HEK293 (cell line): ENCODE measurements around the gene MICAL3.
"Not testable (repeated sequence)": the region's sequence is repeated elsewhere in the genome, so short reads cannot be mapped to it uniquely, and the experiment has no call there.

Experiments
- CTCF ChIA-PET: fragments of 350-600 bp; formaldehyde crosslinking; extraction: SDS; loops from one replicate; lab custom pipeline; 2021; ENCODE audit warnings: antibody characterized with exemption; lab: Yijun Ruan, JAX
- POLR2A ChIA-PET: fragments of 300-600 bp; formaldehyde crosslinking; extraction: SDS; loops from one replicate; lab custom pipeline; 2020; ENCODE audit warnings: antibody characterized with exemption, inconsistent platforms; lab: Yijun Ruan, JAX
- H3K27ac ChIP-seq: fragments of 200-500 bp; sonication (Bioruptor generic); 2 replicates; pipeline ENCODE4 v1.5.1; 2014; ENCODE audit warnings: low read depth, low read length, control low read depth, inconsistent platforms; ENCODE audit errors: extremely low read depth
- H3K36me3 ChIP-seq, 2 experiments: fragments of 200-500 bp in 1 of 2; sonication (Bioruptor generic) in 1 of 2; 1 replicate in 1 of 2; 2 replicates in 1 of 2; pipeline ENCODE4 v1.5.1; 2014 to 2017; ENCODE audit warnings: inconsistent platforms in 2 of 2, low read length in 2 of 2; ENCODE audit not compliant: control insufficient read depth in 2 of 2, insufficient read depth in 1 of 2
- H3K4me1 ChIP-seq: fragments of 200-500 bp; sonication (Bioruptor generic); 2 replicates; pipeline ENCODE4 v1.5.1; 2014; ENCODE audit warnings: mild to moderate bottlenecking, low read length, inconsistent platforms; ENCODE audit not compliant: control insufficient read depth, insufficient read depth
- H3K4me3 ChIP-seq: 2 replicates; pipeline ENCODE4 v1.5.1; 2011; ENCODE audit warnings: low read depth, mild to moderate bottlenecking, control low read depth, low read length, moderate library complexity
- H3K9me3 ChIP-seq: fragments of 200-500 bp; sonication (Bioruptor generic); 2 replicates; pipeline ENCODE4 v1.5.1; 2014; ENCODE audit warnings: low read depth, low read length, inconsistent platforms; ENCODE audit not compliant: control insufficient read depth, insufficient read depth
- IKZF3 ChIP-seq: fragments of 450-650 bp; IDR thresholded peaks from 2 replicates; pipeline ENCODE4 v1.5.0; 2018; ENCODE audit warnings: missing biosample characterization, mild to moderate bottlenecking, missing genetic modification characterization, moderate library complexity
- PBX3 ChIP-seq: sonication (generic); formaldehyde crosslinking; IDR thresholded peaks from 2 replicates; pipeline ENCODE4 v1.8.1; 2022; ENCODE audit warnings: mild to moderate bottlenecking, moderate library complexity, missing genetic modification reagents
- RBAK ChIP-seq: fragments of 450-650 bp; formaldehyde crosslinking; IDR thresholded peaks from 2 replicates; pipeline ENCODE4 v1.5.1; 2016; ENCODE audit warnings: missing biosample characterization, missing genetic modification characterization
- YY1 ChIP-seq: fragments of 450-650 bp; formaldehyde crosslinking; IDR thresholded peaks from 2 replicates; pipeline ENCODE4 v1.5.1; 2018; ENCODE audit warnings: missing biosample characterization, missing genetic modification characterization
- ZNF132 ChIP-seq: fragments of 450-650 bp; formaldehyde crosslinking; IDR thresholded peaks from 2 replicates; pipeline ENCODE4 v1.5.1; 2017; ENCODE audit warnings: missing biosample characterization, missing genetic modification characterization, borderline replicate concordance
- ZNF140 ChIP-seq: fragments of 450-650 bp; formaldehyde crosslinking; IDR thresholded peaks from 2 replicates; pipeline ENCODE4 v1.5.1; 2016; ENCODE audit warnings: missing biosample characterization, missing genetic modification characterization
- ZNF16 ChIP-seq: fragments of 450-650 bp; formaldehyde crosslinking; IDR thresholded peaks from 2 replicates; pipeline ENCODE4 v1.5.1; 2016; ENCODE audit warnings: low read depth, missing biosample characterization, missing genetic modification characterization
- ZNF18 ChIP-seq: fragments of 450-650 bp; formaldehyde crosslinking; IDR thresholded peaks from 2 replicates; pipeline ENCODE4 v1.5.1; 2016; ENCODE audit warnings: missing biosample characterization, missing genetic modification characterization
- ZNF223 ChIP-seq: fragments of 450-650 bp; formaldehyde crosslinking; IDR thresholded peaks from 2 replicates; pipeline ENCODE4 v1.5.1; 2016; ENCODE audit warnings: missing biosample characterization, missing genetic modification characterization
- ZNF24 ChIP-seq: fragments of 450-650 bp; formaldehyde crosslinking; IDR thresholded peaks from 2 replicates; pipeline ENCODE4 v1.5.1; 2016; ENCODE audit warnings: missing biosample characterization, missing genetic modification characterization
- ZNF350 ChIP-seq: fragments of 450-650 bp; formaldehyde crosslinking; IDR thresholded peaks from 2 replicates; pipeline ENCODE4 v1.5.0; 2017; ENCODE audit warnings: missing biosample characterization, mild to moderate bottlenecking, missing genetic modification characterization
- ZNF416 ChIP-seq: fragments of 450-650 bp; formaldehyde crosslinking; IDR thresholded peaks from 2 replicates; pipeline ENCODE4 v1.5.1; 2016; ENCODE audit warnings: missing biosample characterization, missing genetic modification characterization
- ZNF433 ChIP-seq: fragments of 450-650 bp; formaldehyde crosslinking; IDR thresholded peaks from 2 replicates; pipeline ENCODE4 v1.5.1; 2016; ENCODE audit warnings: missing biosample characterization, missing genetic modification characterization, low read depth
- ZNF488 ChIP-seq: fragments of 450-650 bp; formaldehyde crosslinking; IDR thresholded peaks from 2 replicates; pipeline ENCODE4 v1.5.1; 2016; ENCODE audit warnings: missing biosample characterization, missing genetic modification characterization
- ZNF521 ChIP-seq: fragments of 450-650 bp; formaldehyde crosslinking; IDR thresholded peaks from 2 replicates; pipeline ENCODE4 v1.5.1; 2017; ENCODE audit warnings: missing biosample characterization, mild to moderate bottlenecking, missing genetic modification characterization
- ZNF558 ChIP-seq: fragments of 450-650 bp; formaldehyde crosslinking; IDR thresholded peaks from 2 replicates; pipeline ENCODE4 v1.5.1; 2016; ENCODE audit warnings: missing biosample characterization, missing genetic modification characterization
- ZNF645 ChIP-seq: fragments of 450-650 bp; formaldehyde crosslinking; IDR thresholded peaks from 2 replicates; pipeline ENCODE4; 2016; ENCODE audit warnings: missing biosample characterization, missing genetic modification characterization
- ZNF747 ChIP-seq: fragments of 450-650 bp; formaldehyde crosslinking; IDR thresholded peaks from 2 replicates; pipeline ENCODE4 v1.5.1; 2016; ENCODE audit warnings: missing biosample characterization, missing genetic modification characterization
- ZNF792 ChIP-seq: fragments of 450-650 bp; formaldehyde crosslinking; IDR thresholded peaks from 2 replicates; pipeline ENCODE4 v1.5.1; 2016; ENCODE audit warnings: missing biosample characterization, missing genetic modification characterization
- ZSCAN30 ChIP-seq: fragments of 450-650 bp; IDR thresholded peaks from 2 replicates; pipeline ENCODE4 v1.5.1; 2018; ENCODE audit warnings: missing biosample characterization, mild to moderate bottlenecking, missing genetic modification characterization, moderate library complexity

Gene MICAL3

GRCh38 chr22:17938484-17938924 is 85.9 kb downstream of the MICAL3 start:
- no peaks in the 10 kb centered on the region for H3K9me3 ChIP-seq
- ChIA-PET CTCF (interaction anchor here (1.0 to 1.2 kb wide), 2 partner anchors 108 to 138 kb away, joined by 3 to 5 read pairs; no protein-coding TSS in a partner anchor), POLR2A (no interaction called here)
- no peak overlapping the region for H3K27ac ChIP-seq
- peaks cover 0 to 2% of the 10 kb centered on the region in 2 experiments; a peak in 1 of 3 replicates for H3K36me3 ChIP-seq
- TF ChIP-seq ZNF140 (tag by site-specific recombination) (no peak), ZNF132 (tag by site-specific recombination) (no peak), ZNF18 (no peak), ZNF792 (tag by site-specific recombination) (no peak), ZNF24 (tag by site-specific recombination) (no peak), PBX3 (CRISPR knock-in tag) (no peak), ZNF488 (tag by site-specific recombination) (no peak), YY1 (tag by site-specific recombination) (no peak), ZSCAN30 (tag by site-specific recombination) (no peak), ZNF645 (tag by site-specific recombination) (no peak), ZNF521 (tag by site-specific recombination) (no peak), ZNF558 (tag by site-specific recombination) (no peak), ZNF223 (no peak), ZNF747 (tag by site-specific recombination) (no peak), ZNF416 (no peak), ZNF16 (no peak), ZNF433 (tag by site-specific recombination) (no peak), ZNF350 (tag by site-specific recombination) (no peak), RBAK (tag by site-specific recombination) (no peak), IKZF3 (tag by site-specific recombination) (no peak)
- H3K4me1 ChIP-seq, result peaks cover 2% of the 10 kb centered on the region
- H3K4me3 ChIP-seq, result no peak overlapping the region

GRCh38 chr22:17932457-17932856 is 91.9 kb downstream of the MICAL3 start:
- H3K4me1 ChIP-seq, H3K4me3 ChIP-seq, H3K27ac ChIP-seq, POLR2A ChIA-PET, H3K36me3 ChIP-seq, H3K9me3 ChIP-seq, CTCF ChIA-PET: not testable (repeated sequence)
